ENCODE results near the gene MTUS2.

Gene MTUS2

DNA sequence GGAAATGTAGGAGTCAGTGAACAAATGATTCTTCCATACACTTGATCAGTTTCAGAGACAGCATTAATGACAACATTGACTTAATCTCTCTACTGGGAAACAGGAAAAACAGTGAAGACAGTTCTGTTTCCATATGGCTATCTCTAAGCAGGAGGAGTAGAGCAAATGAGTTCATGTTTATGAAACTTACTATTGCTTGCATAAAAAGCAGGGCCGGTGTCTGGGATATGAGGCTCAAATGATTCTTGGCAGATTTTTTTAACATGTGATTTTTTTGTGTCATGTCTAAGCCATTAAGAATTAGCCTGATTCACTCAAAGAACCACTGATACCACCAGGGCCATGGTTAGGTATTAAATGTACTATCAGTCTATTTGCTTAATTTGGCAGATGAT is 633.5 kb downstream of the MTUS2 start:
- Histone ChIP-seq H3K4me1 (ENCODE audit: low read length) (no peaks in the 10 kb centered on the region), H3K27ac (ENCODE audit: low read length) (no peak overlapping the region), H4K20me1 (ENCODE audit: insufficient read depth, low read length) (no peaks in the 10 kb centered on the region), H3K9ac (ENCODE audit: low read length) (no peak overlapping the region), H3F3A (ENCODE audit: insufficient read depth, low read length) (no peaks in the 10 kb centered on the region), H3K4me2 (ENCODE audit: low read depth, low read length) (no peak overlapping the region), H3K9me2 (replicated peaks; ENCODE audit: insufficient read depth, low read length) (no peaks in the 10 kb centered on the region), H3K27me3 (replicated peaks; ENCODE audit: insufficient read depth, low read length) (no peaks in the 10 kb centered on the region), H3K79me2 (ENCODE audit: low read length) (no peaks in the 10 kb centered on the region), H2AFZ (ENCODE audit: low read length) (no peak overlapping the region), H3K36me3 (replicated peaks; ENCODE audit: insufficient read depth, low read length) (no peaks in the 10 kb centered on the region), H3K4me3 (ENCODE audit: low read length) (no peak overlapping the region), H3K9me3 (replicated peaks; ENCODE audit: insufficient read depth, low read length) (no peaks in the 10 kb centered on the region)
- no peak for TF ChIP-seq EZH2 (optimal IDR thresholded peaks at IDR 0.05; ENCODE audit: low read depth, low read length)
- TF ChIP-seq, protein P1, sequence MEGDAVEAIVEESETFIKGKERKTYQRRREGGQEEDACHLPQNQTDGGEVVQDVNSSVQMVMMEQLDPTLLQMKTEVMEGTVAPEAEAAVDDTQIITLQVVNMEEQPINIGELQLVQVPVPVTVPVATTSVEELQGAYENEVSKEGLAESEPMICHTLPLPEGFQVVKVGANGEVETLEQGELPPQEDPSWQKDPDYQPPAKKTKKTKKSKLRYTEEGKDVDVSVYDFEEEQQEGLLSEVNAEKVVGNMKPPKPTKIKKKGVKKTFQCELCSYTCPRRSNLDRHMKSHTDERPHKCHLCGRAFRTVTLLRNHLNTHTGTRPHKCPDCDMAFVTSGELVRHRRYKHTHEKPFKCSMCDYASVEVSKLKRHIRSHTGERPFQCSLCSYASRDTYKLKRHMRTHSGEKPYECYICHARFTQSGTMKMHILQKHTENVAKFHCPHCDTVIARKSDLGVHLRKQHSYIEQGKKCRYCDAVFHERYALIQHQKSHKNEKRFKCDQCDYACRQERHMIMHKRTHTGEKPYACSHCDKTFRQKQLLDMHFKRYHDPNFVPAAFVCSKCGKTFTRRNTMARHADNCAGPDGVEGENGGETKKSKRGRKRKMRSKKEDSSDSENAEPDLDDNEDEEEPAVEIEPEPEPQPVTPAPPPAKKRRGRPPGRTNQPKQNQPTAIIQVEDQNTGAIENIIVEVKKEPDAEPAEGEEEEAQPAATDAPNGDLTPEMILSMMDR (IDR thresholded peaks at IDR 0.05; ENCODE audit: low read length) = no peak
- no peak for TF ChIP-seq EZH2phosphoT487 (IDR thresholded peaks at IDR 0.05; ENCODE audit: low read length)
- no peak for DNase-seq

DNA sequence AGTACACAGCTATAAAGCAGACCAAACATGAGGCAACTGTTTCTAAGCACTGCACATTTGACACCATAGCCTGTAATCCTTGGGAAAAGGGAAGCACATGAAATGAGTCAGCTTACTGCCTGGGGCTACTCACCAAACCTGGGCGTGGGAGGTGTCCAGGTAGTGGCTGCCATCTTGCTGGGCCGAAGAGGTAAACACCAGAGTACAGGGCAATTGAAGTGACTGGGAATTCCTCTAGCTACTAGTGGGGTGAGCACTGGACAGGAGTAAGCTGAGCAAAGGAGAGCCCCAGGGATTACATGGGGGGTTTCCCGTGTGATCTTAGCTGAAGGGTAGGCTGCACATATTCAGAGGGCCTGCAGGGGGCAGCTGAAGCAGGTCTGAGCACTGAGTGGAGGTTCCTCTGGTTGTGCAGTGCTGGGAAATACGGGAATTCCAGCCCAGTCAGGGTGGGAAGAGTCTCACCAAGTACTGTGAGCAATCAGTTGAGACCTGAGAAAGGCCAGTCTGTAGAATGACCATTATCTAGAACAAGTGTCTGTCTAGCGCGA is 634.9 kb downstream of the MTUS2 start:
- no peaks in the 10 kb centered on the region for H3K79me2 ChIP-seq (ENCODE audit: low read length)
- H3K27me3 ChIP-seq (replicated peaks; ENCODE audit: insufficient read depth, low read length) = no peaks in the 10 kb centered on the region
- no peak overlapping the region for H2AFZ ChIP-seq (ENCODE audit: low read length)
- no peak overlapping the region for H3K27ac ChIP-seq (ENCODE audit: low read length)
- no peak for DNase-seq
- H4K20me1 ChIP-seq (ENCODE audit: insufficient read depth, low read length) = no peaks in the 10 kb centered on the region
- H3K4me2 ChIP-seq (ENCODE audit: low read depth, low read length) = no peak overlapping the region
- TF ChIP-seq, protein P1 (IDR thresholded peaks at IDR 0.05; ENCODE audit: low read length) = peak; percentile 34
- no peak for TF ChIP-seq EZH2phosphoT487 (IDR thresholded peaks at IDR 0.05; ENCODE audit: low read length)
- H3K4me1 ChIP-seq (ENCODE audit: low read length) = no peaks in the 10 kb centered on the region
- no peak overlapping the region for H3K4me3 ChIP-seq (ENCODE audit: low read length)
- H3K9me3 ChIP-seq (replicated peaks; ENCODE audit: insufficient read depth, low read length) = no peaks in the 10 kb centered on the region
- no peaks in the 10 kb centered on the region for H3K36me3 ChIP-seq (replicated peaks; ENCODE audit: insufficient read depth, low read length)
- no peaks in the 10 kb centered on the region for H3K9me2 ChIP-seq (replicated peaks; ENCODE audit: insufficient read depth, low read length)
- H3F3A ChIP-seq (ENCODE audit: insufficient read depth, low read length) = no peaks in the 10 kb centered on the region
- no peak overlapping the region for H3K9ac ChIP-seq (ENCODE audit: low read length)

DNA sequence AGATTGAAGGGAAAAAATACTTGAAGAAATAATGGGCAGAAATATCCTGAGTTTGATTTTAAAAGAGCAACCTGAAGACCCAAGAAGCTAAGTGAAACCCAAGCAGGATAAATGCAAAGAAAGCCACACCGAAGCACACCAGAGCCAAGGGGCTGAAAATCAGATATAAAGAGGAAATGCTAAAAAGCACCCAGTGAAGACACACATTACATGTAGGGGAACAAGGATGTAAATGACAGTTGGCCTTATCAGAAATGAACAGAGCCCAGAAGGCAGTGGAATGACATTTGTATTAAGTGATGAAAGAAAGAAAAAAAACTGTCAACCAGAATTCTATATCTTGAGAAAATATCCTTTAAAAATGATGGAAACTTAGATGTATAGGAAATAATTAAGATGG is 636.3 kb downstream of the MTUS2 start:
- Histone ChIP-seq H3K4me2 (ENCODE audit: low read depth, low read length) (no peak overlapping the region), H3K9me2 (replicated peaks; ENCODE audit: insufficient read depth, low read length) (no peaks in the 10 kb centered on the region), H4K20me1 (ENCODE audit: insufficient read depth, low read length) (no peaks in the 10 kb centered on the region), H3K36me3 (replicated peaks; ENCODE audit: insufficient read depth, low read length) (no peaks in the 10 kb centered on the region), H3K4me3 (ENCODE audit: low read length) (no peak overlapping the region), H3K9ac (ENCODE audit: low read length) (no peak overlapping the region), H3K27me3 (replicated peaks; ENCODE audit: insufficient read depth, low read length) (no peaks in the 10 kb centered on the region), H3K9me3 (replicated peaks; ENCODE audit: insufficient read depth, low read length) (no peaks in the 10 kb centered on the region), H3F3A (ENCODE audit: insufficient read depth, low read length) (no peaks in the 10 kb centered on the region), H2AFZ (ENCODE audit: low read length) (no peak overlapping the region), H3K27ac (ENCODE audit: low read length) (no peak overlapping the region), H3K4me1 (ENCODE audit: low read length) (no peaks in the 10 kb centered on the region), H3K79me2 (ENCODE audit: low read length) (no peaks in the 10 kb centered on the region)
- DNase-seq = no peak
- TF ChIP-seq, protein P1 (IDR thresholded peaks at IDR 0.05; ENCODE audit: low read length) = no peak

All from MM.1S (cell line).